IMR-90 (cell line): ENCODE data around the gene COA6. TPM values are rescaled to one million over a fixed set of nuclear protein-coding genes. Genes with fewer than 3 reads are reported as not detected.

ENCODE experiments used
- ATAC-seq: fragments of 200-7000 bp; cut with Tn5 transposase; 2 replicates; pipeline ENCODE4 v1.9.1; 2020; ENCODE audit warnings: low read depth, mild to moderate bottlenecking, moderate library complexity
- BruUV-seq: library from RNA; stranded (reverse); fragments of 400-500 nt; replicated peaks from 2 replicates; lab custom pipeline; 2021; lab: Mats Ljungman, UMichigan
- CTCF ChIA-PET: fragments of 300-600 bp; formaldehyde crosslinking; extraction: SDS; loops from one replicate; lab custom pipeline; 2021; ENCODE audit warnings: antibody characterized with exemption; lab: Yijun Ruan, JAX
- POLR2A ChIA-PET: fragments of 300-600 bp; sonication (Branson Sonifier 250); formaldehyde crosslinking; loops from one replicate; lab custom pipeline; 2022; ENCODE audit warnings: antibody characterized with exemption; ENCODE audit not compliant: unreplicated experiment; lab: Charles Lee
- DNase-seq: peaks from one replicate; pipeline ENCODE4 v3.0.0; 2013
- H2AFZ ChIP-seq: replicated peaks from 2 replicates; pipeline ENCODE3; 2013; ENCODE audit warnings: low read length, mild to moderate bottlenecking; ENCODE audit not compliant: poor library complexity
- H2AK5ac ChIP-seq: 2 replicates; pipeline ENCODE4 v1.6.1; 2013; ENCODE audit warnings: low read depth, low read length, inconsistent platforms
- H2AK9ac ChIP-seq: replicated peaks from 2 replicates; pipeline ENCODE3; 2013; ENCODE audit warnings: mild to moderate bottlenecking, low read depth, low read length, moderate library complexity; ENCODE audit not compliant: poor library complexity
- H2BK120ac ChIP-seq: 2 replicates; pipeline ENCODE4 v1.6.1; 2013; ENCODE audit warnings: low read depth, low read length, inconsistent platforms
- H2BK15ac ChIP-seq: 3 replicates; pipeline ENCODE4 v1.6.1; 2013; ENCODE audit warnings: low read depth, low read length, inconsistent platforms
- H2BK20ac ChIP-seq: 2 replicates; pipeline ENCODE4 v1.6.1; 2013; ENCODE audit warnings: low read depth, mild to moderate bottlenecking, inconsistent platforms, low read length, moderate library complexity
- H2BK5ac ChIP-seq: 2 replicates; pipeline ENCODE4 v1.6.1; 2013; ENCODE audit warnings: mild to moderate bottlenecking, low read depth, low read length, inconsistent platforms; ENCODE audit not compliant: poor library complexity, severe bottlenecking
- H3K14ac ChIP-seq: replicated peaks from 2 replicates; pipeline ENCODE4 v1.6.1; 2013; ENCODE audit warnings: low read depth, low read length, inconsistent platforms
- H3K18ac ChIP-seq: 2 replicates; pipeline ENCODE4 v1.6.1; 2013; ENCODE audit warnings: low read depth, low read length, control low read depth
- H3K23ac ChIP-seq: 2 replicates; pipeline ENCODE4 v1.6.1; 2013; ENCODE audit warnings: low read depth, low read length, inconsistent platforms
- H3K27ac ChIP-seq: 2 replicates; pipeline ENCODE4 v1.5.1; 2013; ENCODE audit warnings: mild to moderate bottlenecking, control low read depth, low read length; ENCODE audit not compliant: insufficient read depth
- H3K27me3 ChIP-seq: 2 replicates; pipeline ENCODE4 v1.6.1; 2013; ENCODE audit warnings: low read length; ENCODE audit not compliant: control insufficient read depth, insufficient read depth
- H3K36me3 ChIP-seq: 2 replicates; pipeline ENCODE4 v1.6.1; 2013; ENCODE audit warnings: low read length, mixed read lengths; ENCODE audit not compliant: control insufficient read depth, insufficient read depth
- H3K4ac ChIP-seq: 2 replicates; pipeline ENCODE4 v1.6.1; 2013; ENCODE audit warnings: low read depth, low read length, inconsistent platforms
- H3K4me1 ChIP-seq: 2 replicates; pipeline ENCODE4 v1.6.1; 2013; ENCODE audit warnings: low read length, mixed read lengths; ENCODE audit not compliant: control insufficient read depth, insufficient read depth
- H3K4me2 ChIP-seq: 2 replicates; pipeline ENCODE4 v1.6.1; 2013; ENCODE audit warnings: low read depth, mild to moderate bottlenecking, control low read depth, low read length, moderate library complexity
- H3K4me3 ChIP-seq: 2 replicates; pipeline ENCODE4 v1.5.1; 2013; ENCODE audit warnings: low read depth, mild to moderate bottlenecking, control low read depth, low read length, moderate library complexity; ENCODE audit not compliant: insufficient read depth
- H3K56ac ChIP-seq: 2 replicates; pipeline ENCODE4 v1.6.1; 2013; ENCODE audit warnings: low read length, inconsistent platforms; ENCODE audit not compliant: insufficient read depth; ENCODE audit errors: extremely low read depth
- H3K79me1 ChIP-seq, 2 experiments: 2 replicates each; pipeline ENCODE4 v1.6.1; 2013; ENCODE audit warnings: low read length in 2 of 2, inconsistent platforms in 1 of 2, low read depth in 1 of 2
- H3K9ac ChIP-seq: 2 replicates; pipeline ENCODE4 v1.6.1; 2013; ENCODE audit warnings: low read depth, low read length, control low read depth
- H3K9me1 ChIP-seq: 2 replicates; pipeline ENCODE4 v1.6.1; 2013; ENCODE audit warnings: low read length, inconsistent platforms; ENCODE audit not compliant: insufficient read depth
- H3K9me3 ChIP-seq: 2 replicates; pipeline ENCODE4 v1.6.1; 2013; ENCODE audit warnings: low read length; ENCODE audit not compliant: control insufficient read depth, insufficient read depth
- H4K20me1 ChIP-seq: 2 replicates; pipeline ENCODE4 v1.6.1; 2013; ENCODE audit warnings: low read length, inconsistent platforms; ENCODE audit not compliant: insufficient read depth
- H4K5ac ChIP-seq: 2 replicates; pipeline ENCODE4 v1.6.1; 2013; ENCODE audit warnings: mild to moderate bottlenecking, low read depth, low read length, control low read depth
- H4K8ac ChIP-seq, 2 experiments: 2 replicates each; pipeline ENCODE4 v1.6.1; 2013; ENCODE audit warnings: low read depth in 2 of 2, low read length in 2 of 2, control low read depth in 1 of 2, inconsistent platforms in 1 of 2
- H4K91ac ChIP-seq: 2 replicates; pipeline ENCODE4 v1.6.1; 2013; ENCODE audit warnings: low read depth, low read length, inconsistent platforms; ENCODE audit not compliant: insufficient read depth
- BHLHE40 ChIP-seq: fragments of 150-350 bp; IDR thresholded peaks from 2 replicates; pipeline ENCODE4 v1.6.1; 2016; ENCODE audit warnings: mild to moderate bottlenecking, low read depth, low read length
- CEBPB ChIP-seq: IDR thresholded peaks from 2 replicates; pipeline ENCODE4 v1.6.1; 2012; ENCODE audit warnings: low read depth, low read length, improper control_type of control experiment
- CHD1 ChIP-seq: IDR thresholded peaks from 2 replicates; pipeline ENCODE4 v1.6.1; 2012; ENCODE audit warnings: low read depth, low read length, improper control_type of control experiment
- CTCF ChIP-seq: conservative IDR thresholded peaks from 2 replicates; pipeline ENCODE4 v1.5.1; 2012; ENCODE audit warnings: mild to moderate bottlenecking, low read depth, low read length, improper control_type of control experiment
- ELK1 ChIP-seq: fragments of 150-350 bp; IDR thresholded peaks from 2 replicates; pipeline ENCODE4 v1.6.1; 2016; ENCODE audit warnings: low read depth, mild to moderate bottlenecking, low read length, moderate library complexity, borderline replicate concordance
- FOS ChIP-seq: fragments of 150-350 bp; IDR thresholded peaks from 2 replicates; pipeline ENCODE4 v1.6.1; 2016; ENCODE audit warnings: low read depth, low read length
- MAFK ChIP-seq: IDR thresholded peaks from 2 replicates; pipeline ENCODE4 v1.6.1; 2012; ENCODE audit warnings: low read depth, low read length, improper control_type of control experiment
- MAZ ChIP-seq: IDR thresholded peaks from 2 replicates; pipeline ENCODE4 v1.6.1; 2012; ENCODE audit warnings: low read depth, mild to moderate bottlenecking, low read length, improper control_type of control experiment, moderate library complexity, borderline replicate concordance
- MXI1 ChIP-seq: IDR thresholded peaks from 2 replicates; pipeline ENCODE4 v1.6.1; 2012; ENCODE audit warnings: low read depth, mild to moderate bottlenecking, low read length, moderate library complexity, borderline replicate concordance
- NFE2L2 ChIP-seq: fragments of 150-350 bp; IDR thresholded peaks from 2 replicates; pipeline ENCODE4 v1.6.1; 2016; ENCODE audit warnings: low read depth, mild to moderate bottlenecking, low read length
- POLR2A ChIP-seq: IDR thresholded peaks from 2 replicates; pipeline ENCODE4 v1.6.1; 2012; ENCODE audit warnings: mild to moderate bottlenecking, low read depth, low read length
- RAD21 ChIP-seq: IDR thresholded peaks from 2 replicates; pipeline ENCODE4 v1.6.1; 2012; ENCODE audit warnings: low read length, improper control_type of control experiment
- RCOR1 ChIP-seq: IDR thresholded peaks from 2 replicates; pipeline ENCODE4 v1.6.1; 2012; ENCODE audit warnings: mild to moderate bottlenecking, low read length, improper control_type of control experiment; ENCODE audit not compliant: insufficient replicate concordance
- RFX5 ChIP-seq: IDR thresholded peaks from 2 replicates; pipeline ENCODE4 v1.8.0; 2012; ENCODE audit warnings: low read depth, mild to moderate bottlenecking, low read length, moderate library complexity
- SMC3 ChIP-seq: fragments of 150-350 bp; IDR thresholded peaks from 2 replicates; pipeline ENCODE4 v1.6.1; 2016; ENCODE audit warnings: low read depth, mild to moderate bottlenecking, antibody characterized with exemption, low read length, moderate library complexity
- USF2 ChIP-seq: fragments of 150-350 bp; IDR thresholded peaks from 2 replicates; pipeline ENCODE4 v1.6.1; 2017; ENCODE audit warnings: mild to moderate bottlenecking, antibody characterized with exemption, low read length, low read depth
- WGBS, 2 experiments: methylation state at CpG; one replicate each; pipeline versions ENCODE4 v1.1.5 to v1.1.7; 2013; ENCODE audit warnings: missing lambda C conversion rate in 2 of 2; ENCODE audit not compliant: insufficient read length in 1 of 2; ENCODE audit errors: extremely low coverage in 2 of 2; 5-methylcytosine and 5-hydroxymethylcytosine counted together
- dilution Hi-C: fragments of 300-500 bp; cut with HindIII; formaldehyde crosslinking; loops from one replicate; pipeline ENCODE4 v1.14.3; 2018; ENCODE audit warnings: low sequenced_read_pairs; ENCODE audit not compliant: unreplicated experiment
- in situ Hi-C: fragments of 300-500 bp; cut with MboI; formaldehyde crosslinking; loops from 3 replicates; pipeline ENCODE4 v1.14.3; 2019; ENCODE audit warnings: low sequenced_read_pairs, inconsistent platforms, mixed read lengths
- intact Hi-C: fragments of 100-400 bp; cut with micrococcal nuclease; formaldehyde crosslinking; loops from 2 replicates; pipeline ENCODE4 v1.10.0; 2022
- polyA plus RNA-seq, 3 experiments: library from polyadenylated mRNA; depleted of rRNA; stranded (reverse); fragments of >200 nt; gene quantifications; 2 replicates each; pipeline ENCODE4 v1.2.3, GENCODE V29; 2012; ENCODE audit warnings: low replicate concordance in 1 of 3
- total RNA-seq: library from RNA; depleted of rRNA; stranded (reverse); fragments of >200 nt; gene quantifications from 2 replicates; pipeline ENCODE4 v1.2.3, GENCODE V29; 2012

Gene COA6
- total and polyA plus RNA-seq, 2 of the 4 experiments (the other 2 are of a cell fraction) = 6.8 to 14.3 TPM

- Histone ChIP-seq H4K20me1 (no peaks in the 10 kb centered on the region), H3K9me1 (no peaks in the 10 kb centered on the region; the same call in 1 of the 2 replicates), H4K8ac (no peak overlapping the region), H4K5ac (no peak overlapping the region), H2AFZ (no peak overlapping the region), H3K4me1 (no peaks in the 10 kb centered on the region), H3K4me2 (no peak overlapping the region), H3K4me3 (no peak overlapping the region), H3K9me3 (no peaks in the 10 kb centered on the region), H3K36me3 (peaks cover 7% of the 10 kb centered on the region), H3K4ac (no peak overlapping the region), H2BK15ac (no peak overlapping the region), H3K18ac (no peak overlapping the region), H2AK5ac (no peak overlapping the region), H4K91ac (no peak overlapping the region), H3K79me1 (no peaks in the 10 kb centered on the region), H3K9ac (no peak overlapping the region), H3K27me3 (no peaks in the 10 kb centered on the region), H3K14ac (no peak overlapping the region), H2BK120ac (no peak overlapping the region), H2BK20ac (no peak overlapping the region), H3K56ac (no peak overlapping the region), H2AK9ac (no peak overlapping the region), H2BK5ac (no peak overlapping the region), H3K23ac (no peak overlapping the region), H3K27ac (no peak overlapping the region)
- ChIA-PET POLR2A (no interaction called here), CTCF (no interaction called here)
- no peak for ATAC-seq
- TF ChIP-seq USF2 = no peak
- no peak for TF ChIP-seq SMC3
- TF ChIP-seq CEBPB = no peak
- no peak for TF ChIP-seq FOS
- no peak for TF ChIP-seq ELK1
- TF ChIP-seq RAD21 = no peak
- no peak for TF ChIP-seq RFX5
- TF ChIP-seq NFE2L2 = no peak
- TF ChIP-seq MXI1 = no peak
- no peak for TF ChIP-seq CTCF
- TF ChIP-seq MAZ = no peak
- TF ChIP-seq MAFK = no peak
- TF ChIP-seq BHLHE40 = no peak
- no peak for TF ChIP-seq POLR2A
- TF ChIP-seq RCOR1 = no peak
- TF ChIP-seq CHD1 = no peak
- intact Hi-C loops (no loop called here), dilution Hi-C loops (no loop called here), in situ Hi-C loops (no loop called here)
- 100% methylated on average over 5 of the region's 5 CpGs; no CpG with 5 or more reads in 1 of the 2 experiments for WGBS, 2 experiments
- BruUV-seq = no TSS peak
- no peak for DNase-seq
Observed at GRCh38 chr1:234395297-234395696, 22.0 kb downstream of the COA6 start.
